GM12892 (cell line): ENCODE measurements around the gene WWOX.

Experiments
- DNase-seq: peaks from one replicate; pipeline ENCODE4 v3.0.0; 2011; ENCODE audit not compliant: insufficient read length
- FAIRE-seq: peaks from 2 replicates; lab custom pipeline; 2011; peaks lifted over from hg19 to GRCh38; lab: Jason Lieb, UNC
- POLR2A ChIP-seq: IDR thresholded peaks from 2 replicates; pipeline ENCODE4 v1.6.1; 2011; ENCODE audit warnings: low read depth, low read length, control low read depth
- POLR2AphosphoS5 ChIP-seq: IDR thresholded peaks from 2 replicates; pipeline ENCODE4 v1.6.1; 2011; ENCODE audit warnings: low read depth, low read length, control low read depth
- TAF1 ChIP-seq: IDR thresholded peaks from 2 replicates; pipeline ENCODE4 v1.6.1; 2011; ENCODE audit warnings: low read depth, mild to moderate bottlenecking, control low read depth, low read length, borderline replicate concordance

Gene WWOX

DNA sequence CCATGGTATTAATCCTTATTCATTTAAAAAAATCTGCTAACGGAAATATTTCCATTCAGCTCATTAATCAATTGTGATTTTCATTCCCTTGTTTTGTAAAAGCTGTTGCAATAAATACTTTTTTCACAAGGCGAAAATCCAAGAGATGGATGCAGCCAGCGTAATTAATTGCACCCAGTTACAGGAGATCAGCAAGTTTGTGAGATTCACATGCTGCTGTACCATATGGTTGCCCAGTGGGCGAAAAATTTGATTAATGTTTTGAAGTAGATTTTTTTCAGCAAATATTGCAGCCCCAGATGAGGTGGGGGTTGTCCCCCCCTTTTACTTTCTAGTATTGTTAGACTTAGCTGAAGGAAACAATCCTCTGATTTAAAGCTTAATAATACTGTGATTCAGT, 186.6 kb downstream of the WWOX start:
- DNase-seq (no peak), FAIRE-seq (no peak)
- TF ChIP-seq POLR2AphosphoS5 (no peak), POLR2A (no peak)

DNA sequence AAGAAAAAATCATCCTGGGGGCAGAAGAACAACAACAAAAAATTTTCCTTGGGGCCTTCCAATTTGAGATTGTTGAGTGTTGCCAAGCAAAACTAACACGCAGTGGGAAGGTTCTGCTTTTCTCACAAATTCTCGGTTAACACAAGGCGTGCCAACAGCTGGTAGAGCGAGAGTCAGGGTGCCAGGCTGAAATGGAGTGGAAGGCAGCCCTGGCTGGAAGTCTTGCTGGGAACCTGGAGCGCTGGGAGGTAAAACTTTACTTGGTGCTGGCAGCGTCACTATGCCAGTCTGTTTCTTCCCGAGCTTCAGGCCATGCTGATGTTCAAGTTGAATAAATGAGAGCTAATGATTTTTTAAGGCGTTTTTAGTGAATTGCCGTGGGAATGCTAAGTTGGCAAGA, 189.4 kb downstream of the WWOX start:
- DNase-seq (no peak), FAIRE-seq (no peak)
- TF ChIP-seq TAF1 (no peak), POLR2A (no peak), POLR2AphosphoS5 (no peak)

DNA sequence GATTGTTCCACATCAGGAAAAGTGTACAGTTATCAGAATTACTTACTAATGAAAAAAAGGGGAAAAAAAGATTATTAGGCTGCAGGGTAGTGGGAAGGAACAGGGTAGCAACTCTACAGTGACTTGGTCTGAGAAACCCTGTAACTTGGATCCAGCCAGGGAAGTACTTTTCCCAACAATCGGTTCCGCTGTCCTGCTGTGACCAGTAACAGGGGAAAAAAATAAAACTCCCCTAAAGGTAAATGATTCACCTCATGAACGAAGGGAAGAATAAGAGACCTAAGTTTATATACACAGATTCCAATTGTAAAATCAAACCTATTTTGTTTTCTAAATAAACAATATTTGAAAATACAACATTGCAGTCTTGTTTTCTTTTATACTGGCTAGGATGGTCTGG, 189.9 kb downstream of the WWOX start:
- FAIRE-seq = no peak
- DNase-seq = no peak
- TF ChIP-seq TAF1 (no peak), POLR2A (no peak), POLR2AphosphoS5 (no peak)

DNA sequence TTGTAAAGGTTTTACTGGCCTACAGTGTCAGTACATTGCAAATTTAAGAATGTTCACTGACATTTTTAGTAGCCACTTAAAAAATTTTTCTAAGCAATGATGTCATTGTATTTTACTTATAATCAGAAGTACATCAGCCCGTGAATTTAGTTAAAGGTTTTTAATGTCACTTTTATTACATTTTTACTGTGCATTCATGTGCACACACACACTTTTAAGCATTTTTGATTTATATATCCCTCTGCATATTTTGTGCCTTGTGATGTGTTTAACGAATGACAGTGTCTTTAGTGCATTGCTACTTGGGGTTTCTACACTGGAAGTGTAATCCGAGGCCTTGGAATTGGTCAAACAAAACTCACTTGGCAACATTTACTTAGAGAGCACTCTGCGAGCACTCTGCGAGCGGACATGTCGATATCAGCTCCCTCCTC, 190.4 kb downstream of the WWOX start:
- FAIRE-seq (no peak), DNase-seq (no peak)
- no peak for TF ChIP-seq POLR2A
- no peak for TF ChIP-seq TAF1
- no peak for TF ChIP-seq POLR2AphosphoS5

DNA sequence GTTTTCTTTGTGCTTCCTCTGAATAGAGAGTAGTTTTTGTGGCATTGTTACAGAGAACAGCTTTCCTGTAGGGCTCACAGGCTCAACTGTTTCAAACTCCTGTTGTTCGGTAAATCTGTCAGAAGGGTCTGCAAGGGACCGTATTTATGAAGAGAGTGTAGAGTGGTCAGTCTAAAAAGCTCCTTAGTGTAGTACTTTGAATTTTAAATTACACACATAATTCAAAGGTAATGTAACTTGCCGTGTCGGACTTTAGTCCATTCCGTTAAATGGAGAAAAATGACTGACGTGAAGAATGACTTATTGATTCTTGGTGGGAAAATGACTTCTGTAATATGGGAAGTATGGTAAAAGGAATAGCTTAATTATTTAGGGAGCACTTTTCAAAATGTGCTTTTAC, 190.9 kb downstream of the WWOX start:
- FAIRE-seq = no peak
- no peak for TF ChIP-seq TAF1
- no peak for TF ChIP-seq POLR2A
- TF ChIP-seq POLR2AphosphoS5 = no peak
- no peak for DNase-seq

DNA sequence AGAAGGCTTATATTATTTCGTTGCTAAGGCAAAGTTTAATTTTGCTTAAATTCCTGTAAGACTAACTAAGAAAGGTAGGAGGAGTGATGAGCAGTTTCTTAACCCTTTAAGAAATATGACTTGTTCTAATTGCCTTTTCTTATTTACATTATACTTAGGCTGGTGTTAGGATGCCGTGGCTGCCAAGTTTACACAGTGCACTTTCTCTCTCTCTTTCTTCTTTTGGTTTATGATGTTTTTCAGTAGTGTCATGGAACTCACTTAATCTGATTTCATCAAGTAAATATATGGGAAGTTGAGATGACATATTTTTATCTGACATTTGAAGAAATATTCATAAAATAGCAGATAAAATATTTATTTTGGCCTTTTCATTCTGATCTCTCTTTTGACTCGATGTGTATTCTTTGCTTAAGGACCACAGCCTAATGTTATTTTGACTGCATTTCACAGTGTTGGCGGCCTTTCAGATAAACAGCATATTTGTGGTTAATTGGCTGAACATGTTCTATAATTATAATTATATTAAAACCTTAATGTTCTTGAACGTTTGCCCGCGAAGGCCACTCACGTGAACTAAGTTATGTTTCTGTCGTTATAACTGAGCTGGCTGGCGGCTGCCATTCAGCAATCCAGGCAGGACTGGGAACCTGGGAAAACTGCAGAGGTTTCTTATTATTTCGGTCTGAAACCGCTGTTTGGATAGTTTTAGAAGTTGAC, 191.6 kb downstream of the WWOX start:
- TF ChIP-seq POLR2AphosphoS5 (no peak), POLR2A (no peak), TAF1 (no peak)
- no peak for DNase-seq
- FAIRE-seq = no peak

DNA sequence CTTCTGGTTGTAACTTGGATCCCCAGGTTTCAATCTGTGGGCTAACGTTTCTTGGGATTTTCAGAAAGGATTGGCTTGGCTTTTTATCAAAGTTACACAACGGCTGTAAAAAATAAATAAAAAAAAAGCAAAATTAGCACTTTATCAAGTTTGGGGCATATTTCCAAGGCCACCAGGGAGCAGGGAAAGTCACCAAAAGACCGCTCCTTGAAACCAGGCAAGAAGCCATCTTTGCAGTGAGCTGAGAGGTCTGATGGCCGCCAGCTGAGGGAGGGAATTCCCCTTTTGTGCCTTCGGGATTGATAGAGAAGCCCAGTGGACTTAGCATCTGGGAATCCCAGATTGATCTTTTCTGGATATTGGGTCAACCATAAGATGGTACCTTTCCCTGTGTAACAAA, 192.2 kb downstream of the WWOX start:
- TF ChIP-seq POLR2A = no peak
- TF ChIP-seq POLR2AphosphoS5 = no peak
- TF ChIP-seq TAF1 = no peak
- FAIRE-seq = no peak
- DNase-seq = no peak

DNA sequence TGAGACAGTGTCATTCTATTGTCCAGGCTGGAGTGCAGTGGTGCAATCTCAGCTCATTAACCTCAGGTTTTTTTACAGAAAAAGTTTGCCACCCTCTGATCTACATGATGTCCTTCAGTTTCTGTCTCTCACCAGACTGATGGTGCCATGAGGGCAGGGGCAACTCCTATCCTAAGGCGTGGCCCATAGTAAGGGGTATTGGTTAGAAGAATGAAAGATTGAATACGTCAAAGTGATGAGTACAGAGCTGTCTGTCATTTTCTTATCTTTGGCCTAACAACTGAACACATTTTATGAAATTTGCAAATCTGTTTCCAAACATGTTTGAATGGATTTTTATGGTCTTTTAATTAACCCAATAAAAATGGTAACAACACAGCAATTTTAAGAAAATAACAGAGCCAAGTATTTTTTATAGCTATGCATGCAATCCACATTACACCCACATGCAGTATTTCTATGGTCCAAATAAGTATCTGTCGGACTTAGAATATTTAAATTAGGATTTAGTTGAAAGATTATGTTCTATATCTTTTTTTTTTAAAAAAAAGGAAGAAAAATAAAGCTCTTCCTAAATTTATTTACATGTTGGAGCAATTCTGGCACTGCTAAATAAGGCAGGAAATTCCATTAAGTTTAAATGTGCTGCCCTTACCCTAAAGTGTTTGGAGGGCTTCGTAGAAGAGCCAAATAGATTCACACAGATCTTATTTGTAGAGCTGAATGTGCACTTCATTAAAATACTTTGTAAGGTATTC, 192.8 kb downstream of the WWOX start:
- no peak for DNase-seq
- FAIRE-seq = no peak
- no peak for TF ChIP-seq POLR2A
- TF ChIP-seq POLR2AphosphoS5 = no peak
- TF ChIP-seq TAF1 = no peak

DNA sequence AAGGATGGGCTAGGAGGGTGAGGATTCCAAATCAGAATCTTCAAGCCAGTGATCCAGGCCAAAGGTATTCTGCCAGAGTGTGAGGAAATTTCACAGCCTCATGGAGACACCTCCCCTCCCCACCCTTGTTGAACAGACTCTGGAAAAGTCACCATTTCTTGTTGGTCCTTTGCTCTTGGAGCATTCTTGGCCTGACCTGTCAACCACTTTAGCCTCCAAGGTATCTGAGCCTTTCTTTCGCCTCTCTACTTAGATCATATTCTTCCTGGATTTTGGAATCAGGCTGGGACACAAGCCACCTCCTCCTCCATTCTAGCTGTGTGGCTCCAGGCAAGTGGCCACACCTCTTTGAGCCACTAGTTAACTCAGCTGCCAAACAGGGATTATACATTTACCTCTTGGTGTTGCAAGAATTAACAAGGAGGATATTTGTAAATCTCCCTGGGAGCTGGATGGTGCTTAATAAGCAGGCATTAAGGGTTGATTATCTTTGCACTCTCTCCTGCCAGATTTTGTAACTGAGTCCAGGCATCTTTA, 193.5 kb downstream of the WWOX start:
- DNase-seq (no peak), FAIRE-seq (no peak)
- TF ChIP-seq POLR2AphosphoS5 = no peak
- no peak for TF ChIP-seq TAF1

DNA sequence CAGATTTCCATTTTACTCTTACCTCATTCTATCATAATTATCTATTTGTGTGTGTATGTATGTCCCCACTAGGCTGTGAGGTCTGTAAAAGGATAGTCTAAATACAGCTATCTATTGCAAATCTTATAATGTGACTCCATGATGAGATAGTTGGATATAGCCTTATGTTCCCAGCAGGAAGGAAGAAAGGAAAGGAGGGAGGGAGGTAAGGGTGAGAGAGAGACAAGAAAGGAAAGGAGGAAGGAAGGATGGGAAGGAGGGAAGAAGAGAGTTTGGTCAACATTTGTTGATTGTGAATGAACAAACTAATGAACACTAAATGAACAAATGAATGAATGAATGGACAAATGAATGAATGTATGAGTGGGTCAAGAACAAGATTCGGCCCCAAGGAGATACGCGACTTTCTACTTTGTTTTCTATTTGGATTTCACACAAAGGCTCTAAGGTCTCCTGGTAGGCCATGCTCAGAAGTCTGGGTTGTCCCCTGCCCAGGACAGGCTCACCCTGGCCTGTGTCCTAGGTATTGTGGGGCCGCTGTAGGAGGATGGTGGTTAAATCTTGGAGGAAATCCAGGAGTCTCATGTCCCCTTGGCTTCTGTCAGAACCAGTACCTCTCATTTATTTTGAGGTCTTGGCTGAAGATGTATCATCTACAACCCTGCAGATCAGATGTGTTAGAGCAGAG, 195.2 kb downstream of the WWOX start:
- DNase-seq = no peak
- FAIRE-seq = no peak
- TF ChIP-seq TAF1 (no peak), POLR2AphosphoS5 (no peak), POLR2A (no peak)

DNA sequence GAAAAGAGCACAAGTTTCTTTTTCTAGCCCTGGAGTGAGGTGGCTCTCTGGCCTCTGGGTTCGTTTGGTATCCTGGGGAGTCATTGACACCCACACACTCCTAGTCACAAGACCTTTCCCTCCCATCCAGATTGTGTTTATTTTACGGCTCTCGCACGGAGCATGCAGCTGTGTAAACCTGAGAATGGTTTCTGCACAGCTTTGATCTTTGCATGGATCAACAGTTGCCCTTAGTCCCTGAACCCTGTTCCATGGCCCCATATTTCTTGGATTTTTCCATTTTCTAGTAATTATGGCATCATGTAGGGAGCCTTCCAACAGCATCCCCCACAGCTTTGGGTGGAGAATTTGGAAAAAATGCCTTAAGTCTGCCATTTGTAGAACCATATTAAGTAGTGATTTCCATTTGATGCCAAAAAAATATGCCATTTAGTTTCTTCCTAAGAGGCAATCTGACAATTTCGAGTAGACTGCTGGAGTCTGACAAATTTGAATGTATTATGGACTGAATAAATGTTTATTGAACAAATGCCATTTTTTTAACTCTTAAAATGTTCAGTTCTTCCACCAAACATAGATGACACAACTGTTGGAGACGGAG, 197.7 kb downstream of the WWOX start:
- TF ChIP-seq TAF1 (no peak), POLR2AphosphoS5 (no peak), POLR2A (no peak)
- DNase-seq (no peak), FAIRE-seq (no peak)
